ENCODE measurements around the gene DENND1C.

- TF ChIP-seq, protein P1, sequence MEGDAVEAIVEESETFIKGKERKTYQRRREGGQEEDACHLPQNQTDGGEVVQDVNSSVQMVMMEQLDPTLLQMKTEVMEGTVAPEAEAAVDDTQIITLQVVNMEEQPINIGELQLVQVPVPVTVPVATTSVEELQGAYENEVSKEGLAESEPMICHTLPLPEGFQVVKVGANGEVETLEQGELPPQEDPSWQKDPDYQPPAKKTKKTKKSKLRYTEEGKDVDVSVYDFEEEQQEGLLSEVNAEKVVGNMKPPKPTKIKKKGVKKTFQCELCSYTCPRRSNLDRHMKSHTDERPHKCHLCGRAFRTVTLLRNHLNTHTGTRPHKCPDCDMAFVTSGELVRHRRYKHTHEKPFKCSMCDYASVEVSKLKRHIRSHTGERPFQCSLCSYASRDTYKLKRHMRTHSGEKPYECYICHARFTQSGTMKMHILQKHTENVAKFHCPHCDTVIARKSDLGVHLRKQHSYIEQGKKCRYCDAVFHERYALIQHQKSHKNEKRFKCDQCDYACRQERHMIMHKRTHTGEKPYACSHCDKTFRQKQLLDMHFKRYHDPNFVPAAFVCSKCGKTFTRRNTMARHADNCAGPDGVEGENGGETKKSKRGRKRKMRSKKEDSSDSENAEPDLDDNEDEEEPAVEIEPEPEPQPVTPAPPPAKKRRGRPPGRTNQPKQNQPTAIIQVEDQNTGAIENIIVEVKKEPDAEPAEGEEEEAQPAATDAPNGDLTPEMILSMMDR (IDR thresholded peaks at IDR 0.05), result no peak
- no peak for TF ChIP-seq POLR2A (IDR thresholded peaks at IDR 0.05)
- TF ChIP-seq EP300 (IDR thresholded peaks at IDR 0.05), result no peak
Measured at GRCh38 chr19:6478815-6479214, 2.8 kb downstream of the DENND1C start.
